ENCODE results near the gene SPACA6. TPM values are rescaled to one million over a fixed set of nuclear protein-coding genes. Genes with fewer than 3 reads are reported as not detected.

Gene SPACA6
- total and polyA plus RNA-seq, 2 of the 8 experiments (the other 6 are each of a cell fraction or from before 2014, with no cell fraction given): 7.1 to 7.5 TPM

DNA sequence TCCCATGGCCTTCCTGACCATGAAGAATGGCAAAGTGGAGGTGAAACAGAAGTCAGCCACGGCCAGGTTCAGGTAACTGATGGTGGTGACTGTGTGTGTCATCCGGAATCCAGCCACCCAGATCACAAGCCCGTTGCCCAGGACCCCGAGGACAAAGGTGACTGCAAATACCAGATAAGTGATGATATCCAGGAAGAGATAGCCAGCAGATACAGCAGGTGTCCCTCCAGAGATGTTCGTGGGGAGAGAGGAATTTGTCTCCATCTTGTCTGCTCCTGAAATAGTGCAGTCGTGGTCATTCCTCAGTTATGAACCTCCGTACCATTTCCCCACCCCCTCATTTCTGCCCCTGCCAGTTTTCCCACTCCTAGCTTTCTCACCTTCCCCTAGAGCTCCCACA, 53.6 kb downstream of the SPACA6 start:
- H3K79me2 ChIP-seq (ENCODE audit: control insufficient read depth in 1 of 2, insufficient read depth in 2 of 2, low read length in 2 of 2): no peaks in the 10 kb centered on the region
- no peaks in the 10 kb centered on the region for H3K23me2 ChIP-seq (ENCODE audit: low read depth, low read length)
- no peak overlapping the region for H3K4me2 ChIP-seq (ENCODE audit: insufficient read depth in 1 of 2, low read depth in 2 of 2, low read length in 2 of 2)
- no peak overlapping the region for H3K4me3 ChIP-seq (ENCODE audit: extremely low read depth in 1 of 4, insufficient read depth in 2 of 4, low read depth in 3 of 4, low read length in 4 of 4)
- H3K18ac ChIP-seq (ENCODE audit: extremely low read depth, low read length): no peak overlapping the region
- H3K36me3 ChIP-seq (ENCODE audit: control insufficient read depth in 2 of 4, insufficient read depth in 4 of 4, low read length in 3 of 4): no peaks in the 10 kb centered on the region
- H2BK15ac ChIP-seq (ENCODE audit: low read length): no peak overlapping the region
- peaks cover 2 to 9% of the 10 kb centered on the region in 2 experiments; a peak in 2 of 4 replicates for H3K9me3 ChIP-seq (ENCODE audit: insufficient read depth in 2 of 2, low read depth in 1 of 2, low read length in 1 of 2)
- ChIA-PET POLR2A (ENCODE audit: partially characterized antibody) (no interaction called here), CTCF (ENCODE audit: partially characterized antibody) (interaction anchor here (0.8 kb wide), 1 partner anchor 31 kb away, joined by 3 read pairs; no protein-coding TSS in a partner anchor)
- no peak overlapping the region for H4K8ac ChIP-seq (ENCODE audit: extremely low read depth, insufficient read depth, low read length)
- no peak overlapping the region for H2AFZ ChIP-seq (ENCODE audit: low read length)
- H3K27me3 ChIP-seq (replicated peaks in 1 of 4; ENCODE audit: control insufficient read depth in 3 of 4, extremely low read depth in 1 of 4, insufficient read depth in 3 of 4, low read length in 3 of 4): 0 out of 7 replicates have a peak, but pooled peaks cover 0 to 2% (median 0%) of the 10 kb centered on the region in 4 experiments
- no peaks in the 10 kb centered on the region for H3K79me1 ChIP-seq (ENCODE audit: low read depth, low read length)
- H3K27ac ChIP-seq (ENCODE audit: low read depth, low read length): no peak overlapping the region
- H2BK5ac ChIP-seq (ENCODE audit: low read depth, low read length): no peak overlapping the region
- no peak overlapping the region for H3K9ac ChIP-seq (replicated peaks in 1 of 4; ENCODE audit: extremely low read depth in 1 of 4, low read depth in 3 of 4, low read length in 3 of 4)
- H3K14ac ChIP-seq (ENCODE audit: insufficient read length): no peak overlapping the region
- no peak overlapping the region for H3K56ac ChIP-seq (replicated peaks; ENCODE audit: insufficient read length, low read depth, low read length)
- FAIRE-seq (no peak), DNase-seq (ENCODE audit: low read depth in 1 of 2, low spot score in 2 of 2) (no peak)
- no peak overlapping the region for H3K4ac ChIP-seq (replicated peaks; ENCODE audit: insufficient read length, low read depth, low read length)
- H2BK20ac ChIP-seq (ENCODE audit: low read length): no peak overlapping the region
- no peaks in the 10 kb centered on the region for H4K20me1 ChIP-seq (replicated peaks in 1 of 2; ENCODE audit: control insufficient read depth in 1 of 2, insufficient read depth in 2 of 2, low read length in 2 of 2)
- no peak overlapping the region for H2BK120ac ChIP-seq (replicated peaks; ENCODE audit: low read depth, low read length)
- no peak overlapping the region for H4K91ac ChIP-seq (replicated peaks; ENCODE audit: insufficient read length, low read length)
- H3K23ac ChIP-seq (ENCODE audit: insufficient read length): no peak overlapping the region
- H2AK5ac ChIP-seq (ENCODE audit: low read depth, low read length): no peak overlapping the region
- TF ChIP-seq BCL11A (IDR thresholded peaks at IDR 0.05; ENCODE audit: low read depth in 2 of 2, low read length in 2 of 2): no peak
- H2BK12ac ChIP-seq (ENCODE audit: low read depth, low read length): no peak overlapping the region
- H4K5ac ChIP-seq (ENCODE audit: insufficient read length, low read depth, low read length): no peak overlapping the region
- H3K4me1 ChIP-seq (replicated peaks in 1 of 4; ENCODE audit: control insufficient read depth in 3 of 4, insufficient read depth in 4 of 4, low read length in 3 of 4): no peaks in the 10 kb centered on the region
- WGBS, 2 experiments (ENCODE audit: extremely low coverage in 1 of 2, insufficient coverage in 1 of 2, insufficient read length in 1 of 2, insufficient replicate concordance in 2 of 2, low coverage in 1 of 2, low lambda C conversion rate in 2 of 2, missing lambda C conversion rate in 1 of 2): 91% methylated on average over 7 of the region's 7 CpGs; no CpG with 5 or more reads in 1 of the 2 experiments
